ENCODE measurements around the gene WNT9A. TPM values are rescaled to one million over a fixed set of nuclear protein-coding genes. Genes with fewer than 3 reads are reported as not detected.
"Not testable (repeated sequence)": the region's sequence is repeated elsewhere in the genome, so short reads cannot be mapped to it uniquely, and the experiment has no call there.

WNT9A gene
- total and polyA plus RNA-seq, 4 experiments from 2014 or later: 0.08 to 0.15 (median 0.08) TPM; not detected in 1

DNA sequence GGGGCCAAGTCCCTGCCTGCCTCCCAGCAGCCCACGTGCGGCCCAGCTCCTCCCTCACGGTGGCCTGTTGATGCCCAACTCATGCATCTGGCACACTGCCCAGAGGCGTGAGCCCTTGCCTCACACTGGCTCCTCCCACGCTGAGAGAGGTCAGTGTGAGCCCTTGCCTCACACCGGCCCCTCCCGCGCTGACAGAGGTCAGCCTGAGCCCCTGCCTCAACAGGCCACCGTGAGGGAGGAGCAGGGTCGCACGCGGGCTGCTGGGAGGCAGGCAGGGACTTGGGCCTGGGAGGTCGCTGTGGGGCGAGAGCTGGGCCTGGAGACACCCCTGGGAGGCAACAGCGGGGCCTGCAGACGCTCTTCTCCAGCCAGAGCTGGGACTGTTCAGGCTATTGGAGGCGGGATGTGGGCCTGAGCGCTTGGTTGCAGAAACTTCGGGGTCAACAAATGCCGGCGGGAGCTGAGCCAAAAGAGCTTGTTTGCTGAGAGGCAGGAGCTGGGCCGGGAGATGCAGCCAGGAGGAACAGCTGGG lies 25.2 kb upstream of the WNT9A start:
- H3K4me3 ChIP-seq (ENCODE audit: low read length in 2 of 2); H3K4me3 Mint-ChIP-seq; POLR2A ChIA-PET (ENCODE audit: partially characterized antibody); intact Hi-C loops (cut with micrococcal nuclease); H3K4me1 Mint-ChIP-seq; H3K36me3 Mint-ChIP-seq; H3K4me1 ChIP-seq (ENCODE audit: insufficient read depth, low read length); H3K27ac Mint-ChIP-seq; H3K9me3 ChIP-seq (ENCODE audit: control insufficient read depth in 1 of 2, low read length in 2 of 2); H3K27me3 ChIP-seq (ENCODE audit: insufficient read depth, low read length); DNase-seq; H3K36me3 ChIP-seq (ENCODE audit: insufficient read depth, low read length); CTCF ChIA-PET (ENCODE audit: partially characterized antibody); H3K27ac ChIP-seq (ENCODE audit: low read depth, low read length); H3K9me3 Mint-ChIP-seq; H3K27me3 Mint-ChIP-seq: not testable (repeated sequence)

DNA sequence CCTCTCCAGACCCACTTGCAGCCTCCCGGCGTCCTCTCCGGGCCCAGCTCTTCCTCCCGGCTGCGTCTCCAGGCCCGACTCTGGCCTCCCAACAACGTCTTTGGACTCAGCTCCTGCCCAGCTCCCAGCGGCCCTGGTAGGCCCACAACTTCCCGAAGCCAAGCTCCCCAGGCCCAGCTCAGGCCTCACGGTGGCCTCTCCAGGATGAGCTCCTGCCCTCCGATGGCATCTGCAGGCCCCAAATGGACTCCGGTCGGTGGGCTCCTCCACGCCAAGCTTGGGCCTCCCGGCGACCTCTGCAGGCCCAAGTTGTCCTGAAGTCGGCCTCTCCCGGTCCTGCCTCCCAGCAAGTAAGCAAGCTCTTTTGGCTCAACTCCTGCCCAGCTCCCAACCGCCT lies 24.5 kb upstream of the WNT9A start:
- not testable (repeated sequence) for H3K27me3 Mint-ChIP-seq

DNA sequence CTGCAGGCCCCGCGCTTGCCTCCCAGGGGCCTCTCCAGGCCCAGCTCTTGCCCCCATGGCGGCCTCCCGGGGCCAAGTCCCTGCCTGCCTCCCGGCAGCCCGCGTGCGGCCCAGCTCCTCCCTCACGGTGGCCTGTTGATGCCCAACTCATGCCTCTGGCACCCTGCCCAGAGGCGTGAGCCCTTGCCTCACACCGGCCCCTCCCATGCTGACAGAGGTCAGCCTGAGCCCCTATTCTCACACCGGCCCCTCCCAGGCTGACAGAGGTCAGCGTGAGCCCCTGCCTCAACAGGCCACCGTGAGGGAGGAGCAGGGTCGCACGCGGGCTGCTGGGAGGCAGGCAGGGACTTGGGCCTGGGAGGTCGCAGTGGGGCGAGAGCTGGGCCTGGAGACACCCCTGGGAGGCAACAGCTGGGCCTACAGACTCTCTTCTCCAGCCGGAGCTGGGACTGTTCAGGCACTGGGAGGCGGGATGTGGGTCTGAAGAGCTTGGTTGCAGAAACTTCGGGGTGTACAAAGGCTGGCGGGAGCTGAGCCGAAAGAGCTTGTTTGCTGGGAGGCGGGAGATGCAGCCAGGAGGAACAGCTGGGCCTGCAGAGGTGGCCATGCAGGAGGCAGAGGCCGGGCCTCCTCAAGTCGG lies 24.0 kb upstream of the WNT9A start:
- H3K4me1 ChIP-seq (ENCODE audit: insufficient read depth, low read length); H3K36me3 ChIP-seq (ENCODE audit: insufficient read depth, low read length); H3K27ac ChIP-seq (ENCODE audit: low read depth, low read length); H3K4me1 Mint-ChIP-seq; H3K9me3 Mint-ChIP-seq; H3K4me3 ChIP-seq (ENCODE audit: low read length in 2 of 2); CTCF ChIA-PET (ENCODE audit: partially characterized antibody); intact Hi-C loops (cut with micrococcal nuclease); H3K4me3 Mint-ChIP-seq; H3K27me3 Mint-ChIP-seq; H3K9me3 ChIP-seq (ENCODE audit: control insufficient read depth in 1 of 2, low read length in 2 of 2); POLR2A ChIA-PET (ENCODE audit: partially characterized antibody); H3K27me3 ChIP-seq (ENCODE audit: insufficient read depth, low read length); DNase-seq; H3K27ac Mint-ChIP-seq; H3K36me3 Mint-ChIP-seq: not testable (repeated sequence)

More for the DNA sequence above, 24.5 kb upstream of the WNT9A start:
- DNase-seq; H3K36me3 Mint-ChIP-seq; H3K4me1 Mint-ChIP-seq; CTCF ChIA-PET (ENCODE audit: partially characterized antibody); H3K4me3 Mint-ChIP-seq; H3K4me1 ChIP-seq (ENCODE audit: insufficient read depth, low read length); H3K9me3 ChIP-seq (ENCODE audit: control insufficient read depth in 1 of 2, low read length in 2 of 2); intact Hi-C loops (cut with micrococcal nuclease); H3K27ac Mint-ChIP-seq; H3K27me3 ChIP-seq (ENCODE audit: insufficient read depth, low read length); H3K27ac ChIP-seq (ENCODE audit: low read depth, low read length); H3K36me3 ChIP-seq (ENCODE audit: insufficient read depth, low read length); POLR2A ChIA-PET (ENCODE audit: partially characterized antibody); H3K9me3 Mint-ChIP-seq; H3K4me3 ChIP-seq (ENCODE audit: low read length in 2 of 2): not testable (repeated sequence)

DNA sequence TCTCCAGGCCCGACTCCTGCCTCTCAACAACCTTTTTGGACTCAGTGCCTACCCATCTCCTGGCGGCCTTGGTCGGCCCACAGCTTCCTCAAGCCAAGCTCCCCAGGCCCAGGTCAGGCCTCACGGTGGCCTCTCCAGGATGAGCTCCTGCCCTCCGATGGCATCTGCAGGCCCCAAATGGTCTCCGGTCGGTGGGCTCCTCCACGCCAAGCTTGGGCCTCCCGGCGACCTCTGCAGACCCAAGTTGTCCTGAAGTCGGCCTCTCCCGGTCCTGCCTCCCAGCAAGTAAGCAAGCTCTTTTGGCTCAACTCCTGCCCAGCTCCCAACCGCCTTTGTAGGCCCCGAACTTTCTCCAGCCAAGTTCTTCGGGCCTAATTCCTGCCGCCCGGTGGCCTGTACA lies 23.5 kb upstream of the WNT9A start:
- H3K27me3 Mint-ChIP-seq; H3K4me1 Mint-ChIP-seq; H3K36me3 ChIP-seq (ENCODE audit: insufficient read depth, low read length); H3K4me3 Mint-ChIP-seq; CTCF ChIA-PET (ENCODE audit: partially characterized antibody); POLR2A ChIA-PET (ENCODE audit: partially characterized antibody); intact Hi-C loops (cut with micrococcal nuclease); H3K9me3 Mint-ChIP-seq; H3K9me3 ChIP-seq (ENCODE audit: control insufficient read depth in 1 of 2, low read length in 2 of 2); DNase-seq; H3K27ac Mint-ChIP-seq; H3K27ac ChIP-seq (ENCODE audit: low read depth, low read length); H3K4me1 ChIP-seq (ENCODE audit: insufficient read depth, low read length); H3K4me3 ChIP-seq (ENCODE audit: low read length in 2 of 2); H3K36me3 Mint-ChIP-seq; H3K27me3 ChIP-seq (ENCODE audit: insufficient read depth, low read length): not testable (repeated sequence)

DNA sequence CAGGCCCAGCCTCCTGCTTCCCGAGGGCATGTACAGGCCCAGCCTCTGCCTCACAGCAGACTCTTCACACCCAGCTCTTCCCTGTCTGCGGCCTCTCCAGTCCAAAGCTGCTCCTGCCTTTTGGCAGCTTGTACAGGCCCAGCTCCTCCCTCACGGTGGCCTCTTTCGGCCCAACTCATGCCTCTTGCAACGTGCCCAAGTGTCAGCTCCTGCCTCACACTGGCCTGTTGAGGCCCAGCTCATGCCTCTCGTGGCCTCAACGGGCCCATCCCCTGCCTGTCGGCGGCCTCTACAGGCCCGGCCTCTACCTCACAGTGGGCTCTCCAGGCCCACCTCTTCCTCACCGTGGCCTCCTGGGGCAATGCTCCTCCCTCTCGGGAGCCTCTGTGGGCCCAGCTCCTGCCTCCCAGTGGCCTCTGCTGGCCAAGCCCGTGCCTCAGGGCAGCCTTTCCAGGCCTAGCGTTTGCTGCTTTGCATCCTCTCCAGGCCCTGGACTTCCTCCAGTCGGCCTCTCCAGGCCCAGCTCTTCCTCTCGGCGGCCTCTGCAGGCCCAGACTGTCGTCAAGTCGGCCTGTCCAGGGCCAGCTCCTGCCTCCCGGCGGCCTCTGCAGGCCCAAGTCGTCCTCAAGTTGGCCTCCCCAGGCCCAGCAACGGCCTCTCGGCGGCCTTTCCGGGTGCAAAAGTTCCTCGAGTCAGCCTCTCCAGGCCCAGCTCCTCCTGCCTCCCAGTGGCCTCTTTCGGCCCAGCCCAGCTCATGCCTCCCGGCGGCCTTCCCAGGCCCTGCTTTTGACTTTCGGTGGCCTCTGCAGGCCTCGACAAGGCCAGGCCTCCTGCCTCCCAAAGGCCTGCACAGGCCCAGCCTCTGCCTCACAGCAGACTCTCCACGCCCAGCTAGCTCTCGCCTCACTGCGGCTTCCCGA lies 22.6 kb upstream of the WNT9A start:
- H3K9me3 Mint-ChIP-seq; H3K27ac ChIP-seq (ENCODE audit: low read depth, low read length); intact Hi-C loops (cut with micrococcal nuclease); DNase-seq; H3K27me3 ChIP-seq (ENCODE audit: insufficient read depth, low read length); H3K36me3 Mint-ChIP-seq; H3K9me3 ChIP-seq (ENCODE audit: control insufficient read depth in 1 of 2, low read length in 2 of 2); POLR2A ChIA-PET (ENCODE audit: partially characterized antibody); H3K36me3 ChIP-seq (ENCODE audit: insufficient read depth, low read length); H3K4me1 ChIP-seq (ENCODE audit: insufficient read depth, low read length); CTCF ChIA-PET (ENCODE audit: partially characterized antibody); H3K27me3 Mint-ChIP-seq; H3K4me3 ChIP-seq (ENCODE audit: low read length in 2 of 2); H3K4me3 Mint-ChIP-seq; H3K4me1 Mint-ChIP-seq: not testable (repeated sequence)
- peak overlapping the region in 1 of 7 donors; percentile 23 for H3K27ac Mint-ChIP-seq

DNA sequence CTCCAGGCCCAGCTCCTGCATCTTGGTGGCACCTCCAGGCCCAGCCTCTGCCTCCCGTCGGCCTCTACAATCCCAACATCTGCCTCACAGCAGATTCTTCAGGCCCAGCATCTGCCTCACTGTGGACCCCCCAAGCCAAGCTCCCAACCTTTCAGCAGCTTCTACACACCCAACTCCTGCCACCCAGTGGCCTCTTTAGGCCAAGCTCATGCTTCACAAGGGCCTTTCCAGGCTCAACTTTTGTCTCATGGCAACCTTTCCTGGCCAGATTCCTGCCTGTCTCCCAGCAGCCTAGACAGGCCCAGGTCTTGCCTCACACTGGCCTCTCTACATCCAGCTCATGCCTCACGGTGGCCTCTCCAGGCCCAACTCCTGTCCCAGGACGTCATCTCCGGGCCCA lies 20.1 kb upstream of the WNT9A start:
- H3K27me3 ChIP-seq (ENCODE audit: insufficient read depth, low read length); CTCF ChIA-PET (ENCODE audit: partially characterized antibody); H3K4me1 ChIP-seq (ENCODE audit: insufficient read depth, low read length); POLR2A ChIA-PET (ENCODE audit: partially characterized antibody); H3K9me3 Mint-ChIP-seq; H3K36me3 ChIP-seq (ENCODE audit: insufficient read depth, low read length); H3K4me1 Mint-ChIP-seq; H3K36me3 Mint-ChIP-seq; H3K27me3 Mint-ChIP-seq; H3K27ac ChIP-seq (ENCODE audit: low read depth, low read length); H3K27ac Mint-ChIP-seq; intact Hi-C loops (cut with micrococcal nuclease); H3K4me3 Mint-ChIP-seq; H3K9me3 ChIP-seq (ENCODE audit: control insufficient read depth in 1 of 2, low read length in 2 of 2); H3K4me3 ChIP-seq (ENCODE audit: low read length in 2 of 2): not testable (repeated sequence)
- peak in 1 of 5 donors; percentile 10 for DNase-seq

DNA sequence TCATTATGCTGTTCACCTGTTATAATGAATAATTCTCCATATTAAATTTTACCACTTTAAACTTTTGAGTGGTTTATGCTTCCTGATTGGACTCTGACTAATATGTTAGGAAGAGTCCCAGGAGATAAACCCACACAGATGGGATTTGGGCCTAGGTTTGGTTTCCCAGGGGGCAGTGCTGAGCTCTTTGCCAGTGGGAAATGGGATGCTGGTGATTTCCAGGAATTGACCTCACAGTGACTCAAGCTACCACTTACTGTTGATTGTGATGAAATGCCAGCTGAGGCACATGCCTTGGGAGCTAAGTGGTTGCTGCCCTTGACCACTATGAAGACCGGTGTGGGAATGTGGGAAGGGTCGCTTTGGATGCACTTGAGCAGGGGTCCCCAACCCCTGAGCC lies 19.0 kb upstream of the WNT9A start:
- H3K9me3 ChIP-seq (ENCODE audit: control insufficient read depth in 1 of 2, low read length in 2 of 2); intact Hi-C loops (cut with micrococcal nuclease); H3K4me1 Mint-ChIP-seq; H3K36me3 Mint-ChIP-seq; H3K27me3 Mint-ChIP-seq; H3K9me3 Mint-ChIP-seq; CTCF ChIA-PET (ENCODE audit: partially characterized antibody); H3K4me1 ChIP-seq (ENCODE audit: insufficient read depth, low read length); H3K4me3 ChIP-seq (ENCODE audit: low read length in 2 of 2); H3K4me3 Mint-ChIP-seq; H3K36me3 ChIP-seq (ENCODE audit: insufficient read depth, low read length); H3K27ac Mint-ChIP-seq; DNase-seq; H3K27me3 ChIP-seq (ENCODE audit: insufficient read depth, low read length); POLR2A ChIA-PET (ENCODE audit: partially characterized antibody); H3K27ac ChIP-seq (ENCODE audit: low read depth, low read length): not testable (repeated sequence)
